Epithelial cell of proximal tubule (primary cell): ENCODE data around the gene TNKS1BP1. TPM values are rescaled to one million over a fixed set of nuclear protein-coding genes. Genes with fewer than 3 reads are reported as not detected.
"Not testable (repeated sequence)": the region's sequence is repeated elsewhere in the genome, so short reads cannot be mapped to it uniquely, and the experiment has no call there.

ENCODE experiments used
- DNase-seq: peaks from one replicate; pipeline ENCODE4 v3.0.0-alpha.2; 2011; ENCODE audit warnings: low read depth
- H3K4me3 ChIP-seq: 2 replicates; pipeline ENCODE4 v1.5.1; 2011; ENCODE audit warnings: low read depth, mild to moderate bottlenecking, low read length
- CTCF ChIP-seq: conservative IDR thresholded peaks from 2 replicates; pipeline ENCODE4 v1.5.1; 2012; ENCODE audit warnings: low read depth, mild to moderate bottlenecking, low read length
- total RNA-seq: library from RNA; depleted of rRNA; stranded (reverse); fragments of >200 nt; gene quantifications from 2 replicates; pipeline ENCODE4 v1.2.3, GENCODE V29; 2015

The TNKS1BP1 gene
- total RNA-seq, 1 donor from 2014 or later, result 65.4 TPM

GRCh38 chr11:57300785-57301184 is 24.0 kb downstream of the TNKS1BP1 start:
- DNase-seq, result no peak
- H3K4me3 ChIP-seq, result no peak overlapping the region
- TF ChIP-seq CTCF, result no peak

- TF ChIP-seq CTCF, result no peak
- no peak for DNase-seq
- H3K4me3 ChIP-seq, result no peak overlapping the region
Observed at GRCh38 chr11:57299150-57299737, 25.5 kb downstream of the TNKS1BP1 start.

- no peak overlapping the region for H3K4me3 ChIP-seq
- TF ChIP-seq CTCF, result no peak
- no peak for DNase-seq
Observed at GRCh38 chr11:57297221-57297620, 27.5 kb downstream of the TNKS1BP1 start.

- H3K4me3 ChIP-seq, DNase-seq: not testable (repeated sequence)
Observed at GRCh38 chr11:57296205-57296604, 28.5 kb downstream of the TNKS1BP1 start.

GRCh38 chr11:57294225-57295131 is 30.3 kb downstream of the TNKS1BP1 start:
- TF ChIP-seq CTCF, result no peak
- no peak for DNase-seq
- H3K4me3 ChIP-seq, result no peak overlapping the region

- no peak for DNase-seq
- H3K4me3 ChIP-seq, result no peak overlapping the region
- no peak for TF ChIP-seq CTCF
Observed at GRCh38 chr11:57290288-57290687, 34.5 kb downstream of the TNKS1BP1 start.

- no peak for TF ChIP-seq CTCF
- no peak overlapping the region for H3K4me3 ChIP-seq
- DNase-seq, result no peak
Observed at GRCh38 chr11:57288771-57289579, 35.8 kb downstream of the TNKS1BP1 start.
